Vagina (tissue), 2 donors: ENCODE data around the gene THEM5. TPM values are rescaled to one million over a fixed set of nuclear protein-coding genes. Genes with fewer than 3 reads are reported as not detected.

ENCODE experiments used
- DNase-seq, 2 donors: peaks; one replicate each; pipeline ENCODE4 v3.0.0-alpha.2; 2017; ENCODE audit errors: extremely low spot score in 2 of 2
- H3K27ac ChIP-seq: fragments of 200-600 bp; sonication (generic); one replicate; pipeline ENCODE4 v1.5.1; 2019
- H3K27me3 ChIP-seq: fragments of 200-600 bp; sonication (generic); one replicate; pipeline ENCODE4 v1.5.1; 2019
- H3K36me3 ChIP-seq, 2 donors: fragments of 200-600 bp; sonication (generic); one replicate each; pipeline ENCODE4 v1.5.1; 2017 to 2019
- H3K4me1 ChIP-seq: fragments of 200-600 bp; sonication (generic); one replicate; pipeline ENCODE4 v1.5.1; 2019
- H3K4me3 ChIP-seq, 2 donors: fragments of 200-600 bp; sonication (generic); 1 replicate in 1 of 2; 2 replicates in 1 of 2; pipeline ENCODE4 v1.5.1; 2016 to 2019
- H3K9me3 ChIP-seq: fragments of 200-600 bp; sonication (generic); one replicate; pipeline ENCODE4 v1.5.1; 2019
- POLR2A ChIP-seq, 2 donors: fragments of 450-650 bp; IDR thresholded peaks; one replicate each; pipeline ENCODE4 v1.6.1; 2017; ENCODE audit warnings: antibody characterized with exemption in 2 of 2, mild to moderate bottlenecking in 2 of 2, moderate library complexity in 2 of 2
- POLR2AphosphoS5 ChIP-seq, 2 donors: sonication (generic); formaldehyde crosslinking; IDR thresholded peaks; one replicate each; pipeline ENCODE4 v1.9.0; 2017; ENCODE audit warnings: antibody characterized with exemption in 2 of 2, mild to moderate bottlenecking in 2 of 2, low read depth in 1 of 2; ENCODE audit not compliant: insufficient read depth in 1 of 2
- intact Hi-C: fragments of 100-400 bp; cut with DNase I; formaldehyde crosslinking; loops from one replicate; pipeline ENCODE4 v1.15.1; 2023
- total RNA-seq: library from RNA; depleted of rRNA; stranded (reverse); fragments of >200 nt; gene quantifications from one replicate; pipeline ENCODE4 v1.2.3, GENCODE V29; 2016
- TF ChIP-seq, protein P1 (sequence below), 3 experiments: fragments of 450-650 bp in 2 of 3; fragments of 200-600 bp in 1 of 3; sonication (generic) in 1 of 3; IDR thresholded peaks; one replicate each; pipeline ENCODE4 v1.5.1; 2017 to 2019; ENCODE audit warnings: antibody characterized with exemption in 3 of 3, mild to moderate bottlenecking in 2 of 3, moderate library complexity in 2 of 3

THEM5 gene
- total RNA-seq, 1 donor from 2014 or later = 0.98 TPM

DNA sequence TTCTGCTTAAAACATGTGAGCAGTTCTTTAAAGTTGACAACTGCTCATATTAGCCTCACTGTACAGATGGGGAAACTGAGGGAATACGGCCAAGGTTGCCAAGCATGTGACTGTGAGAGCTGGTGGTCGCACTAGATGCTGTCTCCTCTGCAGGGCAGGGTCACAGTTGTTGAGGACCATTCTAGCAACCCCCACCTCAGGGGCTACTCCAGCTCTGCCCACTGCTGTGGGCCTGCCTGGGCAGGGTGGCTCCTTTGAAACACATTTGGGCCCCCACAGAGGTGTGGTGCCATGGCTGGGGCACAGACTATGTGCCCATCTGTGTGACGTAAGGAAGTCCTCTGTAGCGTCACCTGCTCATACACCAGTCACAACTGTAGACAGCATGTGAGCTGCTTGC, 779 bp downstream of the THEM5 start:
- peaks cover 12% of the 10 kb centered on the region for H3K4me1 ChIP-seq
- H3K27ac ChIP-seq = no peak overlapping the region
- no peak for DNase-seq
- no peaks in the 10 kb centered on the region for H3K9me3 ChIP-seq
- H3K36me3 ChIP-seq = no peaks in the 10 kb centered on the region
- TF ChIP-seq POLR2A (IDR thresholded peaks at IDR 0.05) (no peak), POLR2AphosphoS5 (IDR thresholded peaks at IDR 0.05; ENCODE audit: insufficient read depth in 1 of 2, low read depth in 1 of 2) (no peak)
- TF ChIP-seq, protein P1, sequence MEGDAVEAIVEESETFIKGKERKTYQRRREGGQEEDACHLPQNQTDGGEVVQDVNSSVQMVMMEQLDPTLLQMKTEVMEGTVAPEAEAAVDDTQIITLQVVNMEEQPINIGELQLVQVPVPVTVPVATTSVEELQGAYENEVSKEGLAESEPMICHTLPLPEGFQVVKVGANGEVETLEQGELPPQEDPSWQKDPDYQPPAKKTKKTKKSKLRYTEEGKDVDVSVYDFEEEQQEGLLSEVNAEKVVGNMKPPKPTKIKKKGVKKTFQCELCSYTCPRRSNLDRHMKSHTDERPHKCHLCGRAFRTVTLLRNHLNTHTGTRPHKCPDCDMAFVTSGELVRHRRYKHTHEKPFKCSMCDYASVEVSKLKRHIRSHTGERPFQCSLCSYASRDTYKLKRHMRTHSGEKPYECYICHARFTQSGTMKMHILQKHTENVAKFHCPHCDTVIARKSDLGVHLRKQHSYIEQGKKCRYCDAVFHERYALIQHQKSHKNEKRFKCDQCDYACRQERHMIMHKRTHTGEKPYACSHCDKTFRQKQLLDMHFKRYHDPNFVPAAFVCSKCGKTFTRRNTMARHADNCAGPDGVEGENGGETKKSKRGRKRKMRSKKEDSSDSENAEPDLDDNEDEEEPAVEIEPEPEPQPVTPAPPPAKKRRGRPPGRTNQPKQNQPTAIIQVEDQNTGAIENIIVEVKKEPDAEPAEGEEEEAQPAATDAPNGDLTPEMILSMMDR (IDR thresholded peaks at IDR 0.05) = no peak
- intact Hi-C loops = no loop called here
- H3K4me3 ChIP-seq = no peak overlapping the region
- H3K27me3 ChIP-seq = no peaks in the 10 kb centered on the region

DNA sequence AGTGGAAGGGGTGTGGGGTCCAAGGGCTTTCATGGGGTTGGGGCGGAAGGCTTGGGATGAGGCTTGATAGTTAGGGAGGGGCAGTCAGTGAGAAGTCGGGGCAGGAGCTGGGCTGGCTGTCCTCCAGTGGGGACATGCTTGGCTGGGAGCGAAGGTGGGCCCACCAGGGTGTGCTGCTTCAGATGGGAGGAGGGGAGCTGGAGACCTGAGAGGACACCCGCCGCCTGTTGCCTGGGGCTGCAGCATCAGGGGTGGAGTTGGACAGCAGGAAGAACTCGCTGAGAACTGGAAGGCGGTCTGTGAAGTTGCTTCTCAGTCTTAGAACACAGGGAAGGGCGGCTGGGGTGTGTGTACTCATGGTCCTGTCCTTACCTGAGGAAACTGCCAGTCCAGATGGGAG, 1.6 kb downstream of the THEM5 start:
- H3K27me3 ChIP-seq = no peaks in the 10 kb centered on the region
- no peak overlapping the region for H3K4me3 ChIP-seq
- no peaks in the 10 kb centered on the region for H3K36me3 ChIP-seq
- no peaks in the 10 kb centered on the region for H3K9me3 ChIP-seq
- no peak for DNase-seq
- no peak overlapping the region for H3K27ac ChIP-seq
- TF ChIP-seq, protein P1 (IDR thresholded peaks at IDR 0.05) = no peak
- no peak for TF ChIP-seq POLR2A (IDR thresholded peaks at IDR 0.05)
- TF ChIP-seq POLR2AphosphoS5 (IDR thresholded peaks at IDR 0.05; ENCODE audit: insufficient read depth in 1 of 2, low read depth in 1 of 2) = no peak
- H3K4me1 ChIP-seq = peaks cover 6% of the 10 kb centered on the region
- intact Hi-C loops = no loop called here

DNA sequence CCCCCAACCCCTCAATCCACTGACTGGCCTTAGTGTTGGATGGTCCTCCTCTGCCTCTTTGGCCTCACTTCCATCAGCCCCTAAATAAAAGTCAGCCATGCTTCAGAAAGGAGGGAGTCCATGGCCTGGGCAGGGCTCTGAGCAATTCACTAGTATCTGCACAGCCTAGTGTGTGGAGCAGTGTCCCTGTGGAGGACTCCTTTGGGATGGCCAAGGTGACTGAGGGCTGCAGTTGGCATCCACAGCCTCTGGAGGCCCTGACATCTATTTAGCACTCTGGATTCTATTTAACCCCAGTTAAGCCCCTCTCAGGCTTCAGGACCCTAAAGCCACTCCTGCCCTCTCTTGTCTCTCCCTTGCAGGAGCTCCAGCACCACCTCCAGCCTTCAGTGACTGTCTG, 3.6 kb downstream of the THEM5 start:
- H3K36me3 ChIP-seq = no peaks in the 10 kb centered on the region
- no peaks in the 10 kb centered on the region for H3K9me3 ChIP-seq
- intact Hi-C loops = no loop called here
- H3K27ac ChIP-seq = no peak overlapping the region
- DNase-seq = no peak
- H3K4me1 ChIP-seq = no peaks in the 10 kb centered on the region
- no peak overlapping the region for H3K4me3 ChIP-seq
- no peaks in the 10 kb centered on the region for H3K27me3 ChIP-seq
- TF ChIP-seq POLR2A (IDR thresholded peaks at IDR 0.05) (no peak), POLR2AphosphoS5 (IDR thresholded peaks at IDR 0.05; ENCODE audit: insufficient read depth in 1 of 2, low read depth in 1 of 2) (no peak)
- TF ChIP-seq, protein P1 (IDR thresholded peaks at IDR 0.05) = no peak

DNA sequence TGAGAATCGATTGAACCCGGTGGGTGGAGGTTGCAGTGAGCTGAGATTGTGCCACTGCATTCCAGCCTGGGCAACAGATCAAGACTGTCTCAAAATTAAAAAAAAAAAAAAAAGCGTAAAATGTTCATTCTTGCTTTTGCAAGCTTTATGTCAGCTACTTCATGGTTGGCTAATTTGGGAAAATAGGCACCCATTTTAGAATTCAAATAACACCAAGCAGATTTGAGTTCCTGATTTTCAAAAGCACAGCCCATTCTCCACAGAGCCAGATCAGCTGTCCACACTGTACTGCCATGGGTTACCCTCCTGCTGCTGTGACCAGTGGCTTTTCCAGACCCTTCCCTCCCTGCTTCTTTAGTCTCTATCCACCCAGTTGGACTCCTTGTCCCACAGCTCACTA, 4.4 kb downstream of the THEM5 start:
- H3K36me3 ChIP-seq = no peaks in the 10 kb centered on the region
- no peak for TF ChIP-seq POLR2A (IDR thresholded peaks at IDR 0.05)
- TF ChIP-seq, protein P1 (IDR thresholded peaks at IDR 0.05) = no peak
- no peak for TF ChIP-seq POLR2AphosphoS5 (IDR thresholded peaks at IDR 0.05; ENCODE audit: insufficient read depth in 1 of 2, low read depth in 1 of 2)
- intact Hi-C loops = no loop called here
- no peaks in the 10 kb centered on the region for H3K9me3 ChIP-seq
- no peaks in the 10 kb centered on the region for H3K4me1 ChIP-seq
- no peak overlapping the region for H3K4me3 ChIP-seq
- DNase-seq = no peak
- H3K27me3 ChIP-seq = no peaks in the 10 kb centered on the region
- H3K27ac ChIP-seq = no peak overlapping the region

DNA sequence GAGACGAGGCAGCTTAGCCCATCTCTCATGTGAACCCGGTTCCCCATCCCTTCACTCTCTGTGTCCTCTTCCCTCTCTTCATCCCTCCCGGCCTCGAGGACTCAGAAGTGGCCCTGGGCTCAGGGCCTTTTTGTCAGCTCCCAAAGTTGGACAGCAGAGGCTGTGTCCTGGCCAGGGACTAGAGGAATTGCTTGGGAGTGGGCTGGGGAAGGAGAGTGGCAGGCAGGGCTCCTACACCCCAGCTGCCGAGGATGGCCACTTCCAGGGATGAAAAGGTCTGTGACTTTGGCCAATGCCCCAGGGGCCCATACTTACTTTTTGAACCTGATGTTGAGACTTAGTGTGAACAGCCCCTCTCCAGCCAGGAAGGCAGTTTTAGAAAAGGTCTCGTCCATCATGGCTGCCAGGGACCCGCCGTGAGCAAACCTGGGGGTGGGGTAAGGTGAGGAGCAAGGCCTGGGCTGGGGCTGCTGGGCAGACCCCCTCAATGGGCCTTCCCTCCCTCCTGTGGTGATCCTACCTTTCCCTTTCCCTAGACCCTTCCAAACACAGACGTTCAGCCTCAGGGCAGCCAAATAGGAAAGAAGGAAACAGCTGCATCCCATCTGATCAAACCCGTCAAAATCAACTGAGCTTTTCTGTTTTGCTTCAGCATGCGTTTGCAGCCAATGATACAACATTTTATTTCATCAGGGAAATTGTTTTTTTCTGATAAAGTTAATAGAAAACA, 5.5 kb downstream of the THEM5 start:
- TF ChIP-seq POLR2A (IDR thresholded peaks at IDR 0.05) = no peak
- TF ChIP-seq, protein P1 (IDR thresholded peaks at IDR 0.05) = no peak
- TF ChIP-seq POLR2AphosphoS5 (IDR thresholded peaks at IDR 0.05; ENCODE audit: insufficient read depth in 1 of 2, low read depth in 1 of 2) = no peak
- H3K36me3 ChIP-seq = no peaks in the 10 kb centered on the region
- H3K4me3 ChIP-seq = no peak overlapping the region
- no peak overlapping the region for H3K27ac ChIP-seq
- no peaks in the 10 kb centered on the region for H3K9me3 ChIP-seq
- intact Hi-C loops = no loop called here
- DNase-seq = no peak
- no peaks in the 10 kb centered on the region for H3K4me1 ChIP-seq
- no peaks in the 10 kb centered on the region for H3K27me3 ChIP-seq
